Iris pigment epithelial cell (primary cell): Measurements from ENCODE around the gene RASGEF1C.

Source experiments
- DNase-seq: peaks from one replicate; pipeline ENCODE4 v3.0.0-alpha.2; 2011; ENCODE audit warnings: low read depth

RASGEF1C gene

GRCh38 chr5:180081481-180081880, 127.5 kb downstream of the RASGEF1C start:
- DNase-seq = no peak

- DNase-seq = no peak
Measured at GRCh38 chr5:180080486-180081280, 128.3 kb downstream of the RASGEF1C start.

- no peak for DNase-seq
Measured at GRCh38 chr5:180079702-180080466, 129.1 kb downstream of the RASGEF1C start.

GRCh38 chr5:180078348-180078747, 130.7 kb downstream of the RASGEF1C start:
- no peak for DNase-seq

GRCh38 chr5:180077594-180078284, 131.3 kb downstream of the RASGEF1C start:
- DNase-seq = no peak

- no peak for DNase-seq
Measured at GRCh38 chr5:180075703-180076102, 133.3 kb downstream of the RASGEF1C start.

GRCh38 chr5:180074462-180074861, 134.5 kb downstream of the RASGEF1C start:
- DNase-seq = no peak

GRCh38 chr5:180072556-180072955, 136.5 kb downstream of the RASGEF1C start:
- DNase-seq = no peak

GRCh38 chr5:180072256-180072548, 136.8 kb downstream of the RASGEF1C start:
- no peak for DNase-seq

GRCh38 chr5:180071531-180072255, 137.3 kb downstream of the RASGEF1C start, which contains the start of gene RNF130:
Gene RNF130, minus strand, starts transcription at chr5:180071759. Its CDS starts 57 bp downstream, at chr5:180071702.
- DNase-seq = peak; percentile 93

GRCh38 chr5:180070756-180071530, 138.1 kb downstream of the RASGEF1C start:
- DNase-seq = peak; percentile 60

GRCh38 chr5:180069589-180070247, 139.3 kb downstream of the RASGEF1C start:
- DNase-seq = peak; percentile 34

GRCh38 chr5:180068519-180069090, 140.4 kb downstream of the RASGEF1C start:
- no peak for DNase-seq

GRCh38 chr5:180067986-180068385, 141.0 kb downstream of the RASGEF1C start:
- DNase-seq = no peak

- DNase-seq = no peak
Measured at GRCh38 chr5:180060192-180060591, 148.8 kb downstream of the RASGEF1C start.

GRCh38 chr5:180059326-180059725, 149.7 kb downstream of the RASGEF1C start:
- no peak for DNase-seq

GRCh38 chr5:180056153-180056552, 152.9 kb downstream of the RASGEF1C start:
- DNase-seq = no peak

GRCh38 chr5:180054226-180054625, 154.8 kb downstream of the RASGEF1C start:
- no peak for DNase-seq

GRCh38 chr5:180053061-180053602, 155.9 kb downstream of the RASGEF1C start:
- DNase-seq = no peak

GRCh38 chr5:180052211-180052818, 156.7 kb downstream of the RASGEF1C start:
- no peak for DNase-seq
